ENCODE results near the gene ITIH3.

GRCh38 chr3:52792413-52792812 is 2.2 kb upstream of the ITIH3 start:
- TF ChIP-seq, protein P1, sequence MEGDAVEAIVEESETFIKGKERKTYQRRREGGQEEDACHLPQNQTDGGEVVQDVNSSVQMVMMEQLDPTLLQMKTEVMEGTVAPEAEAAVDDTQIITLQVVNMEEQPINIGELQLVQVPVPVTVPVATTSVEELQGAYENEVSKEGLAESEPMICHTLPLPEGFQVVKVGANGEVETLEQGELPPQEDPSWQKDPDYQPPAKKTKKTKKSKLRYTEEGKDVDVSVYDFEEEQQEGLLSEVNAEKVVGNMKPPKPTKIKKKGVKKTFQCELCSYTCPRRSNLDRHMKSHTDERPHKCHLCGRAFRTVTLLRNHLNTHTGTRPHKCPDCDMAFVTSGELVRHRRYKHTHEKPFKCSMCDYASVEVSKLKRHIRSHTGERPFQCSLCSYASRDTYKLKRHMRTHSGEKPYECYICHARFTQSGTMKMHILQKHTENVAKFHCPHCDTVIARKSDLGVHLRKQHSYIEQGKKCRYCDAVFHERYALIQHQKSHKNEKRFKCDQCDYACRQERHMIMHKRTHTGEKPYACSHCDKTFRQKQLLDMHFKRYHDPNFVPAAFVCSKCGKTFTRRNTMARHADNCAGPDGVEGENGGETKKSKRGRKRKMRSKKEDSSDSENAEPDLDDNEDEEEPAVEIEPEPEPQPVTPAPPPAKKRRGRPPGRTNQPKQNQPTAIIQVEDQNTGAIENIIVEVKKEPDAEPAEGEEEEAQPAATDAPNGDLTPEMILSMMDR (conservative IDR thresholded peaks at IDR 0.05; ENCODE audit: low read depth, low read length): no peak
- no peak for TF ChIP-seq EZH2 (IDR thresholded peaks at IDR 0.05; ENCODE audit: borderline replicate concordance, low read depth, low read length, poor library complexity, severe bottlenecking)

Data from A673 (cell line).